Fibroblast of the aortic adventitia (primary cell): ENCODE results near the gene USP36. TPM values are rescaled to one million over a fixed set of nuclear protein-coding genes. Genes with fewer than 3 reads are reported as not detected.
"Not testable (repeated sequence)": the region's sequence is repeated elsewhere in the genome, so short reads cannot be mapped to it uniquely, and the experiment has no call there.

Experiments
- DNase-seq: peaks from one replicate; pipeline ENCODE4 v3.0.0-alpha.2; 2010; ENCODE audit warnings: low read depth
- H3K4me3 ChIP-seq: 2 replicates; pipeline ENCODE4 v1.5.1; 2011; ENCODE audit warnings: low read depth, mild to moderate bottlenecking, control low read depth, low read length, moderate library complexity
- total RNA-seq: library from RNA; depleted of rRNA; stranded (reverse); fragments of >200 nt; gene quantifications from 2 replicates; pipeline ENCODE4 v1.2.3, GENCODE V29; 2012; ENCODE audit warnings: low replicate concordance
- TF ChIP-seq, protein P1 (sequence below): IDR thresholded peaks from 2 replicates; pipeline ENCODE4 v1.5.1; 2011; ENCODE audit warnings: mild to moderate bottlenecking, low read length, control low read depth, inconsistent platforms; ENCODE audit not compliant: insufficient read depth

Gene USP36
- total RNA-seq, 1 donor = 36.7 TPM

DNA sequence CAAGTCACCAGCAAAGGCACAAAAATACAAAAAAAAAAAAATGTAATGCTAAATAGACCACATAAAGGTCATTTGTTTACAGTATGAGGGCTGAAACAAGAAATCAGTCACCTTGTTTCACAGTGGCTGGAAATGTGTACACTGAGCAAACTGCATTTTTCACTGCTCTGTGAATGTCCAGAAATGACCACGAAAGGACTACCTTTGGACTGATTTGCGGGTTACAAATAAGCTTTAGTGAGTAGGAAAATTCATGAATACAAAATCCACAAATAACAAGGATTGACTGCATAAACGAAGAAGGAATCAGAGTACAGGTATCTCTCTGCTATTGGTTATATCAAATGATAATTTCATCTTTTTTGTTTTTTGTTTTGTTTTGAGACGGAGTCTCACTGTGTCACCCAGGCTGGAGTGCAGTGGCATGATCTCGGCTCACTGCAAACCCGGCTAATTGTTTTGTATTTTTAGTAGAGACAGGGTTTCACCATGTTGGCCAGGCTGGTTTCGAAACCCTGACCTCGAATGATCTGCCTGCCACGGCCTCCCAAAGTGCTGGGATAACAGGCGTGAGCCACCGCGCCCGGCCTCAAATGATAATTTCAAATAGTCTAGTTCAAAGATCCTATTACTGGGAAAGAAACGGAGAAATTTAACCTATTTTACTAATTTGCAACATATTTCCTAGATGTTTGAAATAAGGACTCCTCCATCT lies 89.0 kb downstream of the USP36 start:
- no peak for DNase-seq
- TF ChIP-seq, protein P1, sequence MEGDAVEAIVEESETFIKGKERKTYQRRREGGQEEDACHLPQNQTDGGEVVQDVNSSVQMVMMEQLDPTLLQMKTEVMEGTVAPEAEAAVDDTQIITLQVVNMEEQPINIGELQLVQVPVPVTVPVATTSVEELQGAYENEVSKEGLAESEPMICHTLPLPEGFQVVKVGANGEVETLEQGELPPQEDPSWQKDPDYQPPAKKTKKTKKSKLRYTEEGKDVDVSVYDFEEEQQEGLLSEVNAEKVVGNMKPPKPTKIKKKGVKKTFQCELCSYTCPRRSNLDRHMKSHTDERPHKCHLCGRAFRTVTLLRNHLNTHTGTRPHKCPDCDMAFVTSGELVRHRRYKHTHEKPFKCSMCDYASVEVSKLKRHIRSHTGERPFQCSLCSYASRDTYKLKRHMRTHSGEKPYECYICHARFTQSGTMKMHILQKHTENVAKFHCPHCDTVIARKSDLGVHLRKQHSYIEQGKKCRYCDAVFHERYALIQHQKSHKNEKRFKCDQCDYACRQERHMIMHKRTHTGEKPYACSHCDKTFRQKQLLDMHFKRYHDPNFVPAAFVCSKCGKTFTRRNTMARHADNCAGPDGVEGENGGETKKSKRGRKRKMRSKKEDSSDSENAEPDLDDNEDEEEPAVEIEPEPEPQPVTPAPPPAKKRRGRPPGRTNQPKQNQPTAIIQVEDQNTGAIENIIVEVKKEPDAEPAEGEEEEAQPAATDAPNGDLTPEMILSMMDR = no peak

DNA sequence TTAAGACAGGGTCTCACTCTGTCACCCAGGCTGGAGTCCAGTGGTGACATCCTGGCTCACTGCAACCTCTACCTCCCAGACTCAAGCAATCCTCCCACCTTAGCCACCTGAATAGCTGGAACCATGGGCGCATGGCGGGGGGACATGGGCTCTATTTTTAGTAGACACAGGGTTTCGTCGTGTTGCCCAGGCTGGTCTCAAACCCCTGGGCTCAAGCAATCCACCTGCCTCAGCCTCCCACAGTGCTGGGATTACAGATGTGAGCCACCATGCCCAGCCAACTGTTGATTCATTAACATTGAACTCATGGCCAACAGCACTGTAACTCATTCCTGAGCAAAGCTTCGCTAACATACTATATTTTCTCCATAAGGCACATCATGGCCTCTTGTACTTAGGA lies 89.6 kb downstream of the USP36 start:
- DNase-seq, H3K4me3 ChIP-seq: not testable (repeated sequence)

More for the DNA sequence above, 89.0 kb downstream of the USP36 start:
- no peak overlapping the region for H3K4me3 ChIP-seq

DNA sequence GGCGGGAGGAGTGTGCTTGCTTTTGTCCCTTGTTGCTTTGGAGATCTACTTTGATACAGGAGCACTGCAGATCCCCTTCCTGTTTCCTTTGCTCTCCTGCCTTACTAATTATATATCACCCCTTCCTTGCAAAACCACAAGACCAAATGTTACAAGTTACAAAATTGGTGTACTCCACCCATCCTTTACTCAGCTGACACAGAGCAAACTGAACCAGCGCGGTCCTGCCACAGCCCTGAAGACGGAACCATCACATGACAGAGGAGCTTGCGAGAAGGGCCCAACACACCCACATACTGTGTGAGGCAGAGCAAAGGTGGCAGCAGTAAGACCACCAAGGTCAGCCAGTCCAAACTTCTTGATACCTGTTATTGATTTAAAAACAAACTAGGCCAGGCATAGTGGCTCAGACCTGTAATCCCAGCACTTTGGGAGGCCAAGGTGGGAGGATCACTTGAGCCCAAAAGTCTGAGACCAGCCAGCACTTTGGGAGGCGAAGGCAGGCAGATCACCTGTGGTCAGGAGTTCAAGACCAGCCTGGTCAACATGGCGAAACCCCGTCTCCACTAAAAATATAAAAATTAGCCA lies 91.8 kb downstream of the USP36 start:
- peak; percentile 70 for DNase-seq
- TF ChIP-seq, protein P1 = no peak
- no peak overlapping the region for H3K4me3 ChIP-seq

DNA sequence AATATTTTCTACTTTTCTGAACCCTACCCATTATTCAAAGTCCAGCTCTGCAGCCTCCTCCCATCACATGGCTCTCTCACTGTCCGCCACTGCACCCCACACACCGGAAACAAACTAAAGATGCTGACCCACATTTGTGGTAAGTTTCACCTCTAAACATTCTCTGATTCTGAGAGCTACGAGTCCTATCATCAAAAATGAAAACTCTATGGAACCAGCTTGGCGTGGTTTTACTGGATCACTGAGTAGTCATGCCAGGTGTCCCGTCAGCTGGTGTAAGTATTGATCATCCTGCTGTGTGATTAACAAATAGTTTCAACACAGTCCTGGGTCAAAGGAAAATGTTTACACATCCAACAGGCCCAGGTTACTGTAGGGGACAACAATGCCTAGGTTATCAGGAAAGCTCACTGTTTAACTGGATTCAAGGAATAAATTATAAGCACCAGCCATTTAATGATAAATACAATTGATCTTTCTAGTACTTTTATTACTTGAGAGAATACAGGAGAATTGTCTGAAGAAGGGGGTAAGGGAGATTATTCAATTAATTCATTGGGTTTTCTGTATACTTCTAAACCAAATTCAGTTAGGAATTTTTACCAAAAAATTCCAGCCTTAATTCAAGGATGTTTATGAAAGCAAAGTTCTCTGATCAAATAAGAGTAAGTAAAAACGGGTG lies 92.4 kb downstream of the USP36 start:
- no peak overlapping the region for H3K4me3 ChIP-seq
- DNase-seq = no peak
- TF ChIP-seq, protein P1 = no peak

DNA sequence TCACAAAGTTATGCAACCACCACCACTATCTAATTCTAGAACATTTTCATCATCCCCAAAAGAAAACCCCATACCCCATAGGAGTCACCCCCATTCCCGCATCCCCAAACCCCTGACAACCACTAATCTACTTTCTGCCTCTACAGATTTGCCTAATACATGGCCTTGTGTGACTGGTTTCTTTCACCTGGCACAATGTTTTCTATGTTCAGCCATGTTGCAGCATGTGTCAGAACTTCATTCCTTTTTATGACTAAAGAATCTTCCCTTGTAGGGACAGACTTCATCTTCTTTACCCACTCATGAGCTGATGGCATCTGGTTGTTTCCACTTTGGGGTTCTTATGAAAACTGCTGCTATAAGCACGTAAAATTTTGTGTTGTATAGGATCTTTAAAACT lies 93.1 kb downstream of the USP36 start:
- no peak overlapping the region for H3K4me3 ChIP-seq
- TF ChIP-seq, protein P1 = no peak
- DNase-seq = no peak

DNA sequence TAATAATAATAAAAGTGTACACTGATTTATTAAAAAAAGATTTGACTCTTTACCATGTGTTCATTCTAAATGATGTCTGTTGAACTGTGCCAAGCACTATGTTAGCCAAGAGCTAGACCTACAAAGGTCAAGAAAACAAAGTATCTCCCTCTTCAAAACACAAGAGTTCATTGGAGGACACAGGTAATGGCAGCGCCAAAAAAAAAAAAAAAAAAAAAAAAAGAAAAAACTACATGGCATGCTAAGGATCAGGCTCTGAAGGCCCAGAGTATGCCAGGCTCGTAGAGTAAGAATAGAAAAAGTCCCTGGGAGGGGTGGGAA lies 93.7 kb downstream of the USP36 start:
- no peak for DNase-seq
- H3K4me3 ChIP-seq = no peak overlapping the region
- TF ChIP-seq, protein P1 = no peak

DNA sequence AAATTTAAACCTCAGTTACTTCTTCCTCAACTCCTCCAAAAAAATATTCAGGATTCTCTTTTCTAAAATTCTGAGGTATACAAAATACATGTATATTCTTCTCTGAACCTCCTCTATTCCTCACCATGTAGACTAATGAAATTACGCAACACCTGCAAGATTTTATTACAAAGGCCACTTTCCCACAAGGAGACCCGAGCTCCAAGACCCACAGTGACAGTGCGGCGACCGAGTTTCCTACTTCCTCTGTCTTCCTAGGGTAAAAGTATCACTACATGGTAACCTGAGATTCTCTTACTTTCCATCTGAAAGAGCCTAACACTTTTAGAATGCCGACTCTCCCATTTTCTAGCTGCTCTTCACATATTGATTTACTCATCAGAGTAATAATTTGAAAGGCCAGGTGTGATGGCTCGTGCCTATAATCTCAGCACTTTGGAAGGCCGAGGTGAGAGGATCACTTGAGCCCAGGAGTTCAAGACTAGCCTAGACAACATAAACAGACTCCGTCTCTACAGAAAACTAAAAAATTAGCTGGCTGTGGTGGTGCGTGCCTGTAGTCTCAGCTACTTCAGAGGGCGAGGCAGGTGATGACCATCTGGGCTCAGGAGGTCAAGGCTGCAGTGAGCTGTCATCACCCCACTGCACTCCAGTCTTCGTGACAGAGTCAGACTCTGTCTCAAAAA lies 94.2 kb downstream of the USP36 start:
- TF ChIP-seq, protein P1 = no peak
- no peak overlapping the region for H3K4me3 ChIP-seq
- DNase-seq = no peak
